Activated CD8-positive, alpha-beta memory T cell treated with anti-CD3 and anti-CD28 coated beads, Interleukin-2, amount 50 U/mL, for 1 hour (primary cell): ENCODE data around the gene DPT.
"Not testable (repeated sequence)": the region's sequence is repeated elsewhere in the genome, so short reads cannot be mapped to it uniquely, and the experiment has no call there.

Source experiments
- DNase-seq: peaks from one replicate; pipeline ENCODE4 v3.0.0-alpha.2; 2020; ENCODE audit errors: extremely low read depth

DPT gene

DNA sequence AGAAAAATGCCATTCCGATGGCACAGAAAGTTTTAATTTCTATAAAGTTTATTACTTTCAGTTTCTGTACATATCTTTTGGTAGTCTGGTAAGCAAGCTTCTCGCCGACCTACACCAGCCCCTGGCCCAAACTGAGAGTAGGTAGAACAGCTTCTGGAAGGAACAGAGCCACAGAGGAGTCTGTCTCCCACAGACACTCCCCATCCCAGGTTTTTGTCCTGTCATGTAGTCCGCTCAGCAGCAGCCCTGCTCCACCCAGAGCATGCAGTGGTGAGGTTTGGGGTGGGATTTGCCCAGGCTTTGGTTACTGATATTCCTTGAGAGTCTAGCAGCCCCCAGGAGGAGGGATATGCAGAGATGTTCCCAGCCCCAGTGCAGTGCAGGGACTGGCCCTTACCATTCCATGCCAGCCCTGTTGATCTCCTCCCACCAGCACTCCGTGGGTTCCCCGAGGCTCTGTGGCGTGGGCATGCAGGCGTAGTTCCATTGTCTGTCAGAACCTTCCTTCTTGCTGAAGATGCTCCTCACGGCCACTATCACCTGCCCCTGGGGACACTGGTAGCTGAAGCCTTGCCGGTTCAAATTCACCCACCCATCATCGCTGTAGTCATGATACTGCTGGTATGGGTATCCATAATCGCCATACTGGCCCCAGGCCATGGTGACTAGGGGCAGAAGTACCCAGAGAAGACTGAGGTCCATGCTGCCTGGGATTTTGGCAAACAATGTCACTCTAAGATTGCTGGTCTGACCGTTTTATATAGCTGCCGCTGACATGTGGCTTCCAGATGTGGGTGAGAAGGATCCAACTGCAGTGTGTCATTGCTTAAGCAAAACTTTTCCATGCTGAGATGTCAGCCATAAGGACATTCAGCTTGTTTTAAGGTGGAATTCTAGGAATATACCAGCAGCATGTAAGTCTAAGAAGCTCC is at the start of gene DPT:
DPT (minus strand) TSS at position 734 of the 932 bp plus-strand sequence; CDS start at position 702, 32 bp downstream.
- DNase-seq, result no peak

DNA sequence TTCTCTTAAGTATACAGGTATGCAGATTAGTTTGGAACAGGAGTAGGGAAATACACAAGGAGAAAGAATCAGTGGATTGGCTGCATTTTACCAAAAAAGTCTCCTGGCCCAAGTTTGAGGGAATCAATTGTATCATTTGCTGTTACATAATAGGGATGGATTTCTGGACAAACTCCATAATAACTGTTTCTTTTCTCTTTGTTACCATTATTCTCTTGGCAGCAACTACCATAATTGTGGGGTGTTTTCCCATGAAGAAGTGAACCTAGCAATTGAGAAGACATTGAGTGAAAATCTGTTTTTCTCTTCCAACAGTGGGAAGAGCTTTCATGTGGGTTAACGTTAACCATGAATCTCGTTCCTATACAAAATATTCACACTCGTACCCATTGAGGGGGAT is 46.4 kb upstream of the DPT start:
- DNase-seq, result no peak

DNA sequence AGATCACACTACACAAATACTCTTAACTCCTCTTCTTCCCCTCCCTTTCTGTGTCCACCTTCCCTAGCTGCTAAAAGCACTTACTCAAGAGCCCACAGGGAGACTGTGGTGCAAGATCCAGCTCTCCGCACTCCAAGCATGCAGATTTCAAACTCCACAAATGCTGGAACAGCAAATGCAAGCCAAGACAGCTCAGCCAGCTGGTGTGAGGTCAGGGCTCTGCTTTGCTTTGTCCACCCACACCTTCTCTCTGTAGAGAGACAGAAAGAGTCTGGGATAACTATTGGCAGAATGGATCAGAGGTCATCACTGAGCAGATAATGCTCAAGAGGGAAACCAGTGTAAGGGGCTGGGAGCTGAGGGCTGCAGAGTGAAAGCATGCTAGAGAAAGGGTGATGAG is 45.2 kb upstream of the DPT start:
- DNase-seq, result no peak

DNA sequence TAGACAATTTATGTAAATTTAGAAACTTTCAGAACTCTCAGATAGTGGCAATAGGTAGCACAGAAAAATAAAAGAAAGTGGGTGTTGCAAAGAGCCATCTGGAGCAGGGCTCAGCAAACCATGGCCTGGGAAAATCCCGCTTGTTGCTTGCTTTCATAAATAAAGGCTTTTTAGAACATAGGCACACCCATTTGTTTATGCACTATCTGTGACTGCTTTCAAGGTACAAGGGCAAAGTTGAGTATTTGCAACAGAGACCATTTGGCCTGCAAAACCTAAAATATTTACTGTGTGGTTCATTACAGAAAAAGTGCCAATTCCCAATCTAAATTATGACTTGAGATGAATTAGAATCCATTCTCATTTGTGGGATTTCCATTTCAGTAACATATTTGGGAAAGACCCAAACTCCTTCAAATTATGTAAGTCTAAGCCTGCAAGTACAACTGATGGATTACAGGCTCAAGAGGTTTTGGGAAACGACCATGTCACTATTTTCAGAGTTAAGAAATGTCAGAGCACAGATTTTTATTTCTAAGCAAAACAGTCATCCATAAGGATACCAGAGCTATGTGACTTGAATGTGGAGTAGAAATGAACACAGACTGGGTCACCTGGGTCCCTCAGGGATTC is 43.5 kb upstream of the DPT start:
- no peak for DNase-seq

DNA sequence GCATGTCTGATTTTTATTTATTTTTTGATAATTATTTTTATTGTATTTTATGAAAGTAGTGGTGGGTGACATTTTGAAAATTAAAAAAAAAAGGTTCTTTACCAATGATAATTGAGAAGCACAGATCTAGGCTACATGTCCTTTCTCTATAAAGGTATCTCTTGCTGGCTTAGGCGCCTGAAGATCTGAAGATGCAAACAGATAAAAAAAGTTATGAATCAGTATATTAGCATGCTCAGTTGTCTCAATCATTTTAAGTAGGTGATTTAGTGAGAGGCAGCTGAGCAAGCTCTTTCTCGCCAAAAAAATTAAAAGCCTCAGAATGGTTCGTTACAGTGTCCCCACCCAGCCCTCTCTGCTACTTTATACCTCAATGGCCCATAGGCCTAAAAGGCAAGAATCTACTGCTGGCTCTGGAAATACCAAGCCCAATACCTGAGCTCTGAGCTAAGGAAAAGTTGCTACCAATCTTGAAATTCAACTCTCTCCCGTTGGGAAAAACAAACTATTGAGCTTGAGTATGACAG is 42.2 kb upstream of the DPT start:
- no peak for DNase-seq

DNA sequence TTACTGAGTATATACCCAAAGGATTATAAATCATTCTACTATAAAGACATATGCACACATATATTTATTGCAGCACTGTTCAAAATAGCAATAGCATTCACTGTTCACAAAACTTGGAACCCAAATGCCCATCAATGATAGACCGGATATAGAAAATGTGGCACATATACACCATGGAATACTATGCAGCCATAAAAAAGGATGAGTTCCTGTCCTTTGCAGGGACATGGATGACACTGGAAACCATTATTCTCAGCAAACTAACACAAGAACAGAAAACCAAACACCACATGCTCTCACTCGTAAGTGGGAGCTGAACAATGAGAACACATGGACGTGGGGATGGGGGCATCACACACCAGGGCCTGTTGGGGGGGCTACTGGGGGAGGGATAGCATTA is 40.9 kb upstream of the DPT start:
- DNase-seq, result not testable (repeated sequence)

DNA sequence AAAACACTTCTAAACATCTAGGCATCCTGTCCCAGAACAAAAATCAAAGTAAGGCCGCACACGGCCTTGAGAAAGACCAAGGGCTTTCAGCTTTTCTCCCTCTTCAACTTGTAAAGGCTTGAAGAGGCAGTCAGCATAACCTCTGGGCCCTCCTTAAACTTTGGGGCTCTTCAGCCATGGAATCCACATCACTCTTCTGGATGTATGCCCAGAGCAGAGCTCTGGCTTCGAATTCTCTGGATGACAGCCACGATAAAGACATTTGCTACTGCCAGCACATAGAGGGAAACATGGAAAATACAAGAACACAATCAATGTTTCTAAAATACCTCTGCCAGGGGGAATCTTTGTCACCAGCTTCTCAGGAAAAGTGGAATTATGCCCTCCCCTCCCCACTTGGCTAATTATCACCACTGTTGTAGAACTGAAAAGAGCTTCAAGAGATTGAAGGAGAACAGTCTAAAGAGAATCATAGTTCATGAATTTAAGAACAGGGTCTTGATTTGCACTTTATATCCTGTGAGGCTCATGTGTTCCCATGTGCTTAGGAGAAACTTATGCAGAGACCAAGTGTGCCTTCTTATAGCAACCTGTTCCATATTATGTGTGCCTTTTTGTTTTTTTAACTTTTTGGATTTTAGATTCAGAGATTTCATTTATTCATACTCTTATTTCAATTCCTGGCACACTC is 39.0 kb upstream of the DPT start:
- DNase-seq, result no peak

DNA sequence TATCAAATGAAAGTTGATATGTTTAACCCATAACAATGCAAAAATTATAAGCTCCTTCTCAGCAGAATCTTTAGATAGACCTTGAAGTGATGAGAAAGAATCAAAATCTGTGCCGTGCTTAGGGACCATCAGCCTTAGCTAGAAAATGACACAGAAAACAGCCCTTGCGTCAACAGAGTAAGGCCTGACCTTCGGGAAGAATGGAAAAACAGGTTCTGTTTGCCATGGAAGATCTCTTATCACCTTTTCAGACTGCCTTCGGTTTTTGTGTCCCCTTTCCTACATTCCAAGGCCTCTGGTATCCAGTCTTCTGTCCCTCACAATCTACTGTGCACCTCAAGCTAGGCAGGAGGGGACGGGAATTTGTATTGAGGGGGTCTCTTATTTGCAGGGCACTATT is 37.6 kb upstream of the DPT start:
- no peak for DNase-seq

DNA sequence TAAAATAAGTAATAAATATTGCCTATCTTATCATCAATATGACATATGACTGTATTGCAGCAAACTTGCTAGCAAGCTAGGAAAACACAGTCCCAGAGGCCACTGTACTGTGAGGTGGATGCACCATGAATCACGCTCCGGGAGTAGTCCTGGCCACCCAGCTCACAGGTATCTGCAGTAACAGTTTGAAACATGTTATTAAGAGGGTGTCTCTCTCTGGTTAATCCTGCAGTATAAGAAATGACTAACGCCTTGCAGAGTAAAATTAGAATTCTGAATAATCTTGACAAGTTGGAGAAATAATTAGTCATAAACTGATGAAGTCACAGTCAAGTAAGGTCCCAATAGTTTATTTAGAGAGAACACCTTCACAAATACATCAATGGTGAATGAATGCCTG is 34.0 kb upstream of the DPT start:
- DNase-seq, result no peak

DNA sequence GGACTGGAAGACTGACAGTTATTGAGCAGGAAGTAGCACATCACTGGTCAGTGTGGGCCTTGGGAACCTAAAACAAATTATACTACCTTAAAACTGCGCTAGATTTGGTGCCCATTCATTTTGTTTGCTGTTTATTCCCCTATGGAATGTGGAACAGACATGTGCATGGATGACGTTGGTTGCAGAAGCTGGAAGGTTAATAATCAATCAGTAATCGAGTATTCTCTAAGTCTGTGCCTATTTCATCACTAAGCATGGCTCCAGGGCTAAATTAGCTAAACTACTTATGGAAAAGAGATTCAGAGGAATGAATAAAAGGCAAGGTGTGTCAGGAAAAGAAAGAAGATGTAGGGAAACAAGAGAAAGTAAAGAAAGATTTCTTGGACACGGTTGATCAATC is 33.5 kb upstream of the DPT start:
- DNase-seq, result no peak

DNA sequence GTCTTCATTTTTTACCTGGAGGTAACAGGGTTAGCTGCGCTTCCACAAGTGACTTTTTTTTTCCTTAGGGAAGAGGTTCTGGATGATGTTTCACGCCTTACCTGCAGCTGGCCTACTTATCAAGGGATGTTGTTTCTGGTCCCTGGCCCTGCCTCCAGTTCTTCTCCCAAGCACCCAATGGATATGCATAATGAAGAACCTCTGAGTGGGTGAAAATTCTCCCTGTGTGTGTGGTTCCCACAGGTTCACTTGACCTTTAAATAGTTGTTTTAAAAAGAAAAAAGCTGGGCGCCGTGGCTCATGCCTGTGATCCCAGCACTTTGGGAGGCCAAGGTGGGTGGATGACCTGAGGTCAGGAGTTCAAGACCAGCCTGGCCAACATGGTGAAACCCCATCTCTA is 31.8 kb upstream of the DPT start:
- no peak for DNase-seq

DNA sequence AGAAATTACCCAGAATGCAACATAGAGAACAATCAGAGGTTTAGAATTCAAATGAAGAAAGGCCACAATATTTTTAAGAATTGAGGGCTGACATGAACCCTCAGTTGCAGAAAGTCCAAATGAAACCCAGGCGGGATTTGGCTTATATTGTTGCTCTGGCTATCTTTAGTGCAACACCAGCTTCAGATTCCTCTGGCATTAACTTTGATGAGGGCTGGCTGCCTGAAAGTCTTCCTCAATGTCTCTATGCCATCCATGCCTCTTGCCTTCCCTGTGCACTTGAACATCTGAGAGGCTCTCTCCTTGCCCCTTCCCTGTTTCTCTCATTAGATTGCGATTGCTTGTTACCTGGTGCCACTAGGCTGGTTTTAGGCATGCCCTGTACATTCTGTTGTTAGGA is 31.2 kb upstream of the DPT start:
- DNase-seq, result no peak

DNA sequence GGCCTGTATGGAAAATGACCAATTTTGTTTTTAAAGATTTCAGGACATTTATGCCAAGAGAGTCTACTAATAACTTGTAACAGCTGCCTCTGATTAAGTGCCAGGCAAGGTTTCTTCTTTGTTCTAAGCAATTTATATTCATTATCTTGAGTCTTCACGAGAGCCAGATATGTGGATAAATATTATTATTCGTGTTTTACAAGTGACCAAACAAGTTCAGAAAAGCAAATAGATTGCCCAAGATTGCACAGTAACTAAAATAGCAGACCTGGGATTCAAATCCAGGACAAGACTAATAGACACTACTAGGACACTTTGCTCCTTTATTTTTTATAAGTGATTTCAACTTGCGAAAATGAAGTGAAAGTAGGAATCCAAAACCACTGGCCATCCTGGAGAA is 30.1 kb upstream of the DPT start:
- DNase-seq, result no peak

DNA sequence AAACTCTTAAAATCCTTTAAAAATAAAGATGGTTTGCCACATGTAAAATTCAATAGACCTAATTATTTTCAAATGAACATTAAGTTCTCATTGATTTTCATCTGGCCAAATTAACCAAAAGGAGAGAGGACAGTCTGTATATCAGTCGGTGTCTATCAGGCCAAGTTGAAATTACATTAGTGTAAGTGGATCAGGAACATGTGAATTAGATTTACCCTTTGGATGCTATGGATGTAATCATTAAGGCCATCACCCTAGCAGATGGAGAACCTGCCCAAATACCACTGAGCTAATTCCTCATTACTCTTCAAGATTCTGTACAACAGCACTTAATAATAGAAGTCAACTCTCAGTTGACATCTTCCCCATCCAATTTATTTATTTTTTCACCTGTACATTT is 29.5 kb upstream of the DPT start:
- DNase-seq, result no peak

DNA sequence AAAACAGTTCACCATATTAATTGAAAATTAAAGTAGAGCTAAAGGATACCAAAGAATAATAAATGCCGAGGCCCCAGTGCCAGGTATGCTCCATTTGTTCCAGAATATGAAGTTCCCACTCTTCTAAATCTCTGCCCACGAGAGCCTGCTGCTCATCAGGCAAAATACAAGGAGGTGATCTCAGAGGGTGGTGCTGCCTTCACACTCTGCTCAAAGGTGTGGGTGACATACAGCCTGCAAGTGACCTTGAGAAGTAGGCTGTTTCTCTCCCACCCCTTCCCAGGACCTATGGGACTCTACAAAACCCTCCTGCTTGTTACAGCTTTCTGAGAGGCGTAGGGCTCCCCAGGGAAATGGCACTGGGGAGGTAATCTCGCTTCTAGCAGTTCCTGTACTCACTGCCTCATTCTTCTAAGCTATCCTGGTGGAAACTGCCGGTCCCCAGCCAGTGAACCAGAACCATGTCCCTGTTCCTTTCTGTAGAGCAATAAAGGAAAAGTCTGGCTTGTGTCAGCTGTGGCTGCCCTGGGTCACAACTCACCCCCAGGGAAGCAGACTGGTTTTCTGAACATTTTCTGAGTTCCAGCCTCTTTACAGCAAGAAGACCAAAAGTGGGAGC is 26.9 kb upstream of the DPT start:
- DNase-seq, result no peak

DNA sequence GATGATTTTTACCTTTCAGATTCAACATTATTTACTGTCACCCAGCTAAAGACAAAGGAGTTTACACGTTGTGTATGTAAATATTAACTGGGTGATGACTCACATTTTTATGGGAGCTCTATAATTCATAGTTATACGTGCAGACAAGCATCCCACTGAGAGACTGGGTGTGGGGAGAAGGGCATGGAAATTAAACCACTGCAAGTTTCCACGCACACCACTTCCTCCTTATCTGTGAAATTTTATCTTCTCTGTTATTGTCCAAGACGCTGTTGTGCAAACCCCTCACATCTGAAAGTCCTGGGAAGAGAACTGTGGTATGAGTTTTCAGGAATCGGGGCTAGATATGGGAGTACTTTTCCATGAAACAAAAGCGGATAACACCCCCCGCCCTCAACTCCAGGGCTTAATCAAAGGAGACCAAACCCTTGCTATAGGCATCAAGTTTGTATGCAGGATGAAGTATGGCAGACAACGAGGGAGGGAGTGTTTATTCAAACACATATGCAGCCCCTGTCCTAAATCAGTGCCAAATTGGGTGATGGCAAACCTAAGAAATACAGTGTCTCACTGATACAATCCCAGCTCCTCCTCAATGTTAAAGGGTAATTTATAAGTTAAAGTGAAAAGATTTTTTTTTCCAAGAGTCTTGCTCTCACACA is 23.3 kb upstream of the DPT start:
- DNase-seq, result no peak

DNA sequence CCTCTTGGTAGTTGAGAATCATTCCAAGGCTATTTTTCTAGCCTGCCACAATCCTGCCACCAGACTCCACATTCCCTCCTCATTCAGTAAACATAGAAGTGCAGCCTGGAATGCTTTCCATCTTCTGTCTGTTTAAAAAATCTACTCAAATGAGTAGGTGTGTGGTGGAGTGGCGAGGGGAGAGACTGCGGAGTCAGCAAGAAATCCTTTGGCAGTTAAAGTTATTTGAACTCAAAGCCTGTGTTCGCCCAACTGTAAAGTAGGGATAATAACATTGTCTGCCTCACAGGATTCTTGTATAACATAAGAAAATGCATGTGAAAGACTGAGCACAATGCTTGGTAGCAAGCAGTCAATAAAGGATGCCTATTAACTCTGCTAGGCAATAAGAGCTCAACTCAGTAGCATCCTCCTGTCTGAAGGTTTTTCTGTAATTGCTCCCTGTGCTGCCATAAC is 22.2 kb upstream of the DPT start:
- DNase-seq, result no peak

DNA sequence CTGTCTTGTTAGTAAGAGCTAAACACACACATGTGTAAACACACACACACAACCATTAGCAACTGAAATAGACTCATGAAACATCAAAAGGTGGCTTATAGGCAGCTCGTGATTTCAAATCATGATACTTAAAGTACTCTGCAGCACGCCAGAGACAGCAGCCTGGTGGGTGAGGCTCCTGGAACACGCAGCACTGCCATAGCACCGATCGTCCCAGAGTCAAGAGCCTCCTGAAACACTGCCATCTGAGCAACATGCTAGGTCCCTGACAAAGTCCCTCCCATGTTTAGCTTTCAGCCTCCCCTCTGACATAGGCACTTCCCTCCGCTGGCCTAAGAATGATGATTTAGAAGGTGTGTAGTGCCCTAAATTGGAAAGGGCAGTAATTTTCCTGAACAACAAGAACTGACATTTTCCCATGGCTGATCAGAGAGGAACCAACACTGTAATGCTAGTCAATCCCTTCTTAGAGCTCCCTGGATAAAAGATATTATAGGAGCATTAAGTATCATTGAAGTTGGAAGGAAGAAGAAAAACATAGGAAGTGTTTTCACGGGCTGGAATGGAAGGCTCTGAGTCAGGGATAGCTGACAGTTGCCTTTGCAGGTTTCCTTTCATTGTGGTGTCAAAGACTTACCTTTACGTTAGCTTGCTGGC is 14.1 kb upstream of the DPT start:
- no peak for DNase-seq

DNA sequence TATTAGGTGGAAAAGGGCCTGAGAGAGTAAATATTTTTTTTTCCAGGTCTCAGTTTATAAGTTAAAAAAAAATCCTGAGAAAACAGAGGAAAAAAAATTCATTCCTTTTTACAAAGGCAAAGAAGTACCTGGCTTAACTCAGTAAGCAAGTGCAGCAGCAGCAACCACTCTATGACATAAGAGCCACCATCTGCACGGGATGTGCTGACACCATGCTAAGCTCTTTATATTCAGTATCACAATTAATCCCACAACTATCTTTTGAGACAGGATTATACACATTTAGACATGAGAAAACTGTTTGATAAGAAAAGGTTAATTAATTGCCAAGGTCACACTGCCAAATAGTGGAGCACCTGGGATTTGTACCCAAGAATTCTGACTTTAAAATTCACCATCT is 13.4 kb upstream of the DPT start:
- DNase-seq, result no peak

DNA sequence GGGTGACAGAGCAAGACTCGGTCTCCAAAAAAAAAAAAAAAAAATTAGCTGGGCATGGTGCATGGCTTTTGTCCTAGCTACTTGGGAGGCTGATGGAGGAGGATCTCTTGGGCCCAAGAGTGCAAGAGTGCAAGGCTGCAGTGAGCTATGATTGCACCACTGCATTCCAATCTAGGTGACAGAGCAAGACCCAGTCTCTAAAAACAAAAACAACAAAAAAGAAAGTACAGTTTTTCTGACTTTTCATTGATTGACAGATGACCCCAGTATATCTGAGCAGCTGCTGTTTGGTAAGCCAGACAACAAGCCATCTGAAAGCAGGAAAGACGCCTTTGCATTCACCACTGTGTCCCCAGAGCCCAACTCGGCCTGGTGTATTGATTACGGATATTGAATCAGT is 10.9 kb upstream of the DPT start:
- no peak for DNase-seq

DNA sequence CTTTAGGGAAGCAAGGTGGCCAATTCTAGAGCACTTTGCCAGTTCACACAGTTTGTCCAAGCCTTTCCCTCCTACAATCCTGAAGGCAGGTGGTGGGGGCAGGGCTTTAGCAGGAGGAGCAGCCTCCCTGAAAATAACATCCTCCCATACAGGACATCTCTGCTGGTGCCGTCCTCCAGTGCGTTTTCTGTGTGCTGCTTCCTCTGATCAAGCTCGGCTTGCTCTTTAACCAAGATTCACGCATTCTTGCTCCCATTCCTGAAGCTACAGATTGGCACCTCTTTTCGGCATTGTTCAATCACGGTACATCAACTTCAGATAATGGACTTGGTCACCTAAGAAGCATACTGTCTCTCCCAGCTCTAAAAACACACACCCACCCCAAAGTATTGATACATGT is 7.5 kb upstream of the DPT start:
- no peak for DNase-seq
